Ishikawa (cell line): ENCODE data around the gene KATNB1.

ENCODE experiments used
- CEBPB ChIP-seq: IDR thresholded peaks from 2 replicates; pipeline ENCODE4 v1.6.1; 2012
- CREB1 ChIP-seq: IDR thresholded peaks from 2 replicates; pipeline ENCODE4 v1.6.1; 2012; ENCODE audit warnings: low read depth
- EGR1 ChIP-seq: IDR thresholded peaks from 2 replicates; pipeline ENCODE4 v1.6.1; 2012
- EP300 ChIP-seq: IDR thresholded peaks from 2 replicates; pipeline ENCODE4 v1.6.1; 2012; ENCODE audit warnings: borderline replicate concordance
- FOXM1 ChIP-seq: IDR thresholded peaks from 2 replicates; pipeline ENCODE4 v1.6.1; 2012; ENCODE audit warnings: low read depth, borderline replicate concordance
- NFIC ChIP-seq: IDR thresholded peaks from 2 replicates; pipeline ENCODE4 v1.6.1; 2012
- RAD21 ChIP-seq: IDR thresholded peaks from 2 replicates; pipeline ENCODE4 v1.6.1; 2012; ENCODE audit warnings: low read depth
- TAF1 ChIP-seq: IDR thresholded peaks from 2 replicates; pipeline ENCODE4 v1.6.1; 2012; ENCODE audit warnings: low read depth, mild to moderate bottlenecking
- TCF12 ChIP-seq: IDR thresholded peaks from 2 replicates; pipeline ENCODE4 v1.6.1; 2012; ENCODE audit warnings: low read depth
- TEAD4 ChIP-seq: IDR thresholded peaks from 2 replicates; pipeline ENCODE4 v1.6.1; 2012
- YY1 ChIP-seq: IDR thresholded peaks from 2 replicates; pipeline ENCODE4 v1.6.1; 2012; ENCODE audit warnings: low read depth
- ZBTB7A ChIP-seq: IDR thresholded peaks from 2 replicates; pipeline ENCODE4 v1.6.1; 2012; ENCODE audit warnings: low read depth
- TF ChIP-seq, protein P1 (sequence below): IDR thresholded peaks from 2 replicates; pipeline ENCODE4 v1.6.1; 2012
- TF ChIP-seq, protein P2 (sequence below): IDR thresholded peaks from 2 replicates; pipeline ENCODE4 v1.6.1; 2012
- TF ChIP-seq, protein P3 (sequence below): IDR thresholded peaks from 2 replicates; pipeline ENCODE4 v1.6.1; 2012; ENCODE audit warnings: low read depth, mild to moderate bottlenecking

KATNB1 gene

DNA sequence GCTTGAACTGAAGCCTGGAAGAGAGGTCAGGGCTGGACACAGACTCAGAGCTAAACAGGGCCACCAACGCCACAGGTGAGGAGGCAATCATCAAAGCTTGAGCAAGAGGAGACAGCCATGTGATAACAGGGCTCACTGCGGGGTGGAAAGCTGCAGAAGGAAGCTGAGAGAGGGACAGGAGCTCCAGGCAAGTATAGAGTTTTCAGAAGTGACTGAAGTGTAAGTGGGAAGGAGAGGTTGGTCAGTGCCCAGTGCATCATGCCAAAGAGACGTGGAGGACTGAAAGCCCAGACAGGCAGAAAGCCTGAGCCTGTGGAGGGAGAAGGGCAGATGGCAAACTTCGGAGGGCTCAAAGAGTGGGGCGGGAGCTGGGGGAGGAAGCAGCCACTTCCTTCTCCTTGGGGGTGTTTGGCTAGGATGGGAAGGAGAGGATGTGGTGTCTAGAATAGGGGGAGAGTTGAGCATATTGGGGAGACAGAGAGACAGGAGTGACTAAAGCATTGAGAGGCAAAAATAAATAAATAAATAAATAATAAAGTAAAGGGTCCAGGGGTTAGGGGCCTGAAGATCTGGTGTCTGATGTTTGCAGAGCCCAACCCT, 64.1 kb downstream of the KATNB1 start:
- TF ChIP-seq CREB1 (no peak), CEBPB (no peak), TAF1 (no peak), TEAD4 (no peak), EP300 (no peak), NFIC (no peak), FOXM1 (no peak)
- TF ChIP-seq, protein P1, sequence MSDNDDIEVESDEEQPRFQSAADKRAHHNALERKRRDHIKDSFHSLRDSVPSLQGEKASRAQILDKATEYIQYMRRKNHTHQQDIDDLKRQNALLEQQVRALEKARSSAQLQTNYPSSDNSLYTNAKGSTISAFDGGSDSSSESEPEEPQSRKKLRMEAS: no peak
- TF ChIP-seq, protein P2, sequence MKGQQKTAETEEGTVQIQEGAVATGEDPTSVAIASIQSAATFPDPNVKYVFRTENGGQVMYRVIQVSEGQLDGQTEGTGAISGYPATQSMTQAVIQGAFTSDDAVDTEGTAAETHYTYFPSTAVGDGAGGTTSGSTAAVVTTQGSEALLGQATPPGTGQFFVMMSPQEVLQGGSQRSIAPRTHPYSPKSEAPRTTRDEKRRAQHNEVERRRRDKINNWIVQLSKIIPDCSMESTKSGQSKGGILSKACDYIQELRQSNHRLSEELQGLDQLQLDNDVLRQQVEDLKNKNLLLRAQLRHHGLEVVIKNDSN: no peak
- TF ChIP-seq, protein P3, sequence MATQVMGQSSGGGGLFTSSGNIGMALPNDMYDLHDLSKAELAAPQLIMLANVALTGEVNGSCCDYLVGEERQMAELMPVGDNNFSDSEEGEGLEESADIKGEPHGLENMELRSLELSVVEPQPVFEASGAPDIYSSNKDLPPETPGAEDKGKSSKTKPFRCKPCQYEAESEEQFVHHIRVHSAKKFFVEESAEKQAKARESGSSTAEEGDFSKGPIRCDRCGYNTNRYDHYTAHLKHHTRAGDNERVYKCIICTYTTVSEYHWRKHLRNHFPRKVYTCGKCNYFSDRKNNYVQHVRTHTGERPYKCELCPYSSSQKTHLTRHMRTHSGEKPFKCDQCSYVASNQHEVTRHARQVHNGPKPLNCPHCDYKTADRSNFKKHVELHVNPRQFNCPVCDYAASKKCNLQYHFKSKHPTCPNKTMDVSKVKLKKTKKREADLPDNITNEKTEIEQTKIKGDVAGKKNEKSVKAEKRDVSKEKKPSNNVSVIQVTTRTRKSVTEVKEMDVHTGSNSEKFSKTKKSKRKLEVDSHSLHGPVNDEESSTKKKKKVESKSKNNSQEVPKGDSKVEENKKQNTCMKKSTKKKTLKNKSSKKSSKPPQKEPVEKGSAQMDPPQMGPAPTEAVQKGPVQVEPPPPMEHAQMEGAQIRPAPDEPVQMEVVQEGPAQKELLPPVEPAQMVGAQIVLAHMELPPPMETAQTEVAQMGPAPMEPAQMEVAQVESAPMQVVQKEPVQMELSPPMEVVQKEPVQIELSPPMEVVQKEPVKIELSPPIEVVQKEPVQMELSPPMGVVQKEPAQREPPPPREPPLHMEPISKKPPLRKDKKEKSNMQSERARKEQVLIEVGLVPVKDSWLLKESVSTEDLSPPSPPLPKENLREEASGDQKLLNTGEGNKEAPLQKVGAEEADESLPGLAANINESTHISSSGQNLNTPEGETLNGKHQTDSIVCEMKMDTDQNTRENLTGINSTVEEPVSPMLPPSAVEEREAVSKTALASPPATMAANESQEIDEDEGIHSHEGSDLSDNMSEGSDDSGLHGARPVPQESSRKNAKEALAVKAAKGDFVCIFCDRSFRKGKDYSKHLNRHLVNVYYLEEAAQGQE: no peak

DNA sequence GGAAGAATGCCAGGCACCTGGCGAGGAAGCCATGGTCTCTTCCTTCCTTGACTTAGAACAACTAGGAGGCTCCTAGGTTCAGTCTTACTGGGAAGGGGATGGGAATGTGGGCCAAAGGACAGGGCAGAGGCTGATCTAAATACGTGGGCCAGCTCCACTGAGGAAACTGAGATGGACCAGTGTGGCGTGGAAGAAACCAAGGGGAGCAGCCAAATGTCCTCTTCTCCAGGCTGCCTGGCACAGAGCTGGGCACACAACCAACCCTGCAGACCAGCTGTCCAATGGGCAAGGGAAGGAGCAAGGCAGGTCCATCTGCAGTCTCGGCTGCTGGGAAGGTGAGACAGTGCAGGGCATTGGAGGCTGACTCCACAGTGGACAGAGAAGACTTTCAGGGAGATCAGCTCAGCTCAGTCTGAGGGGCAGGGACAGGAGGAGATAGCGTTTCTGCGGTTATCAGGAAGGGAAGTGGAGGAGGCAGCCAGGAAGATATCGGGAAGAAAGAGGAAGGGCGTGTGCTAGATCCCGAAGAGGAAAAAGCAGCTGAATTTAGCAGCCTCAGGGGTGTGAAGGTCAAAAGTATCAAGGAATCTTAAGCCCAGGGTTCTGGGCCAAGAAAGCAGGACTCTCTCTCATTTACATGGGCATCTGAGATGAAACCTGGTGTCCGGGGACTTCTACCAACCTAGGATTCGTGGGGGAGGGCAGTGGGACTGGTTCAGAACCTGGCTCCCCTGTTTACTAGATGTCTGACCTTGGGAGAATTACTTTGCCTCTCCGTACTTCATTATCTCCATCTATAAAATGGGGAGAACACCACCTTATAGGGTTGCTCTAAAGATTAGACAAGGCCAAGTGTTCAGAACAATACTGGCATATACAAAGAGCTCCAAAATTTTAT, 64.9 kb downstream of the KATNB1 start:
- TF ChIP-seq, protein P2: no peak
- TF ChIP-seq CEBPB: no peak
- no peak for TF ChIP-seq ZBTB7A
- no peak for TF ChIP-seq FOXM1
- TF ChIP-seq, protein P3: no peak
- TF ChIP-seq TAF1: no peak
- TF ChIP-seq YY1: no peak
- TF ChIP-seq EP300: no peak

DNA sequence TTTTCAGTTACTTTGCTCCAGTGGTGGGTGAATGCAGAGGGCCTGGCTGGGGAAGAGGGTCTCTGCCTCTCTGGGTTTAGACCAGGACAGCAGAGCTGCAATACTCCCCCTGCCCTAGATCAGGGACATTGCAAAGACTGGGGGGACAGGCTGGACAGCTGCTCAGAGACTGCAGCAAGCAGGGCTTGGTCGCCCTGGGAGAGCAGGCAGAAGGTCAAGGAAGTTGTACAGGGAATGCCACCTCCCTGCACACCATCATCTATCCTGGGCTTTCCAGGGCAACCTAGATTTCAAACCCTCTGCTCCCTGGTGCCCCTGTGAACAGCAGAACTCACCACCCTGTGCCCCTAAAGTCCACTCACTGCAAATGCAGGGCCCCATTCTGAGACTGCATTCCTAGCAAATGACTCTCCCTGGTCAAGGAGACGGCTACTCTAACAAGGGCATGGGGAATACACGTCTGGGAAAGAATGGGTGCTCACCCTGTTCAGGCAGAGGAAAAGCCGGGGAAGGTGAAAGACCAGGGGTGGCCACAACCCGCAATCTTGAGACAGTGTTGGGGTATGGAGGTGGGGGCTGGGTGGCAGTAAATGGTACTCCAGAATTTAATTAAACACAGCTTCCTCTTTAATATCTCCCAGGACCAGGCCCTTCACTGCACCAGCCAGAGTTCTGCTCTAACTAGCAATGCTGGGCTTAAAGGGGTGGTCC, 65.7 kb downstream of the KATNB1 start:
- TF ChIP-seq, protein P2: no peak
- TF ChIP-seq EP300: no peak
- TF ChIP-seq NFIC: no peak
- TF ChIP-seq ZBTB7A: 0 out of 2 replicates have a peak, but pooled peaks have one; percentile 46
- TF ChIP-seq TCF12: no peak
- TF ChIP-seq CEBPB: no peak
- TF ChIP-seq TAF1: no peak
- peak; percentile 69 for TF ChIP-seq TEAD4
- no peak for TF ChIP-seq RAD21
- TF ChIP-seq, protein P3: peak; percentile 44; the same call in 1 of the 2 replicates
- TF ChIP-seq, protein P1: no peak
- TF ChIP-seq EGR1: no peak
- no peak for TF ChIP-seq CREB1
- no peak for TF ChIP-seq FOXM1
- TF ChIP-seq YY1: no peak
